Measurements from ENCODE around the gene CTXND1. TPM values are rescaled to one million over a fixed set of nuclear protein-coding genes. Genes with fewer than 3 reads are reported as not detected.
A peak's percentile ranks its signal among the peaks of the same experiment; 100 is the strongest.

CTXND1 gene
- polyA plus RNA-seq, 3 donors = not detected

DNA sequence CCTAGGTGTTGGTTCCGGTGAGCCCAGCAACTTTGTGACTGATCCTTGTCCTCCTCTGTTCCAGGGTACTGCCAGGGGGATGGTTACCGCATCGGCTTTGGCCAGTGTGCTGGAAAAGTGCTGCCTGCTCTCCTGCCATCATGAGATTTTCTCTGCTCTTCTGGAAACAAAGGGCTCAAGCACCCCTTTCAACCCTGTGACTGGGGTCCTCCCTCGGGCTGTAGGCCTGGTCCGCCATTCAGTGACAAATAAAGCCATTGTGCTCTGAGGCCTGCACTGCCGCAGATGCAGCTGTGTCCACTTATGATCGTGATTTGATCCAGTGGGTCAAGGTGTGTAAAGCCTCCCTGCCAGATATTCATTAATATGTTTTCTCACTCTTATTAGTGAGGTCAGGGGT is 65.9 kb downstream of the CTXND1 start:
- intact Hi-C loops (cut with micrococcal nuclease) = no loop called here
- no peak overlapping the region for H3K4me3 ChIP-seq (replicated peaks in 1 of 3; ENCODE audit: low read depth in 2 of 3, low read length in 3 of 3)
- H4K20me1 ChIP-seq (ENCODE audit: insufficient read depth, low read length) = no peaks in the 10 kb centered on the region
- peak overlapping the region in 1 of 7 donors; percentile 15 for H3K27ac Mint-ChIP-seq
- H3K27ac ChIP-seq (ENCODE audit: low read depth in 1 of 2, low read length in 2 of 2) = no peak overlapping the region
- H2AFZ ChIP-seq (ENCODE audit: insufficient read depth, low read depth, low read length, poor library complexity, severe bottlenecking) = no peak overlapping the region
- H3K4me2 ChIP-seq (replicated peaks; ENCODE audit: extremely low read depth, low read length, poor library complexity, severe bottlenecking) = no peak overlapping the region
- H3K36me3 Mint-ChIP-seq = peaks cover 71 to 77% of the 10 kb centered on the region in 2 donors
- H3K4me3 Mint-ChIP-seq = no peak overlapping the region
- peaks cover 60 to 75% of the 10 kb centered on the region in 2 donors for H3K36me3 ChIP-seq (replicated peaks in 1 of 2; ENCODE audit: control insufficient read depth in 1 of 2, insufficient read depth in 2 of 2, low read length in 2 of 2)
- H3K4me1 ChIP-seq (ENCODE audit: control insufficient read depth in 1 of 2, insufficient read depth in 2 of 2, low read length in 2 of 2) = no peaks in the 10 kb centered on the region
- H3K9me3 Mint-ChIP-seq = peaks cover 0 to 2% (median 0%) of the 10 kb centered on the region in 7 donors
- 96% methylated on average over 4 of the region's 7 CpGs for WGBS (ENCODE audit: insufficient coverage)
- no peaks in the 10 kb centered on the region for H3K27me3 ChIP-seq (ENCODE audit: control insufficient read depth in 2 of 2, insufficient read depth in 2 of 2, low read length in 2 of 2)
- H3K27me3 Mint-ChIP-seq (ENCODE audit: low read depth in 3 of 3) = no peaks in the 10 kb centered on the region
- no peak for DNase-seq
- H3K9me3 ChIP-seq (replicated peaks in 1 of 2; ENCODE audit: control insufficient read depth in 1 of 2, insufficient read depth in 1 of 2, low read length in 2 of 2) = no peaks in the 10 kb centered on the region
- no peaks in the 10 kb centered on the region for H3K79me2 ChIP-seq (ENCODE audit: insufficient read depth, low read length)
- TF ChIP-seq, protein P1, sequence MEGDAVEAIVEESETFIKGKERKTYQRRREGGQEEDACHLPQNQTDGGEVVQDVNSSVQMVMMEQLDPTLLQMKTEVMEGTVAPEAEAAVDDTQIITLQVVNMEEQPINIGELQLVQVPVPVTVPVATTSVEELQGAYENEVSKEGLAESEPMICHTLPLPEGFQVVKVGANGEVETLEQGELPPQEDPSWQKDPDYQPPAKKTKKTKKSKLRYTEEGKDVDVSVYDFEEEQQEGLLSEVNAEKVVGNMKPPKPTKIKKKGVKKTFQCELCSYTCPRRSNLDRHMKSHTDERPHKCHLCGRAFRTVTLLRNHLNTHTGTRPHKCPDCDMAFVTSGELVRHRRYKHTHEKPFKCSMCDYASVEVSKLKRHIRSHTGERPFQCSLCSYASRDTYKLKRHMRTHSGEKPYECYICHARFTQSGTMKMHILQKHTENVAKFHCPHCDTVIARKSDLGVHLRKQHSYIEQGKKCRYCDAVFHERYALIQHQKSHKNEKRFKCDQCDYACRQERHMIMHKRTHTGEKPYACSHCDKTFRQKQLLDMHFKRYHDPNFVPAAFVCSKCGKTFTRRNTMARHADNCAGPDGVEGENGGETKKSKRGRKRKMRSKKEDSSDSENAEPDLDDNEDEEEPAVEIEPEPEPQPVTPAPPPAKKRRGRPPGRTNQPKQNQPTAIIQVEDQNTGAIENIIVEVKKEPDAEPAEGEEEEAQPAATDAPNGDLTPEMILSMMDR (IDR thresholded peaks at IDR 0.05) = no peak
- no peaks in the 10 kb centered on the region for H3K4me1 Mint-ChIP-seq
- no peak overlapping the region for H3K9ac ChIP-seq (ENCODE audit: insufficient read depth, low read length, poor library complexity, severe bottlenecking)

DNA sequence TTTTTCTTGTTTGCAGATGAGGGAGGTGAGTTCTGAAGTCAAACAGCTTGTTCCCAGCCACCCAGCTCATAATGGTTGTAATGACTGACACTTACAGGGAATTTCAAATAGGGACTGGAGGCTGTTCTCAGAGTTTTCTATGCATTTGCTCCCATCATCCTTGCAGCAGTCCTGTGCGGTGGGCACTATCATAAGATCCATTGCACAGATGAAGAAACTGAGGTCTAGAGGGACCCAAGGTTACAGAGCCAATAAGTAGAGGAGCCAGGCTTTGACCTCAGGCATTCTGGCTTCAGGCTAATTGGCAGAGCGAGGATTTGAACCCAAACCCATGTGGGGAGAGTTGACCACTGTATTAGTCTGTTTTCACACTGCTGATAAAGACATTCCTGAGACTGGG is 66.9 kb downstream of the CTXND1 start:
- H3K4me1 ChIP-seq (ENCODE audit: control insufficient read depth in 1 of 2, insufficient read depth in 2 of 2, low read length in 2 of 2) = no peaks in the 10 kb centered on the region
- H3K27ac ChIP-seq (ENCODE audit: low read depth in 1 of 2, low read length in 2 of 2) = no peak overlapping the region
- H3K9ac ChIP-seq (ENCODE audit: insufficient read depth, low read length, poor library complexity, severe bottlenecking) = no peak overlapping the region
- H3K4me3 ChIP-seq (replicated peaks in 1 of 3; ENCODE audit: low read depth in 2 of 3, low read length in 3 of 3) = no peak overlapping the region
- WGBS (ENCODE audit: insufficient coverage) = 100% methylated on average over 2 of the region's 2 CpGs
- Mint-ChIP-seq H3K27me3 (ENCODE audit: low read depth in 3 of 3) (no peaks in the 10 kb centered on the region), H3K4me3 (no peak overlapping the region), H3K36me3 (peaks cover 77 to 86% of the 10 kb centered on the region in 2 donors), H3K27ac (no peak overlapping the region), H3K9me3 (peaks cover 0 to 2% (median 0%) of the 10 kb centered on the region in 7 donors), H3K4me1 (no peaks in the 10 kb centered on the region)
- no peak overlapping the region for H3K4me2 ChIP-seq (replicated peaks; ENCODE audit: extremely low read depth, low read length, poor library complexity, severe bottlenecking)
- H3K9me3 ChIP-seq (replicated peaks in 1 of 2; ENCODE audit: control insufficient read depth in 1 of 2, insufficient read depth in 1 of 2, low read length in 2 of 2) = no peaks in the 10 kb centered on the region
- TF ChIP-seq, protein P1 (IDR thresholded peaks at IDR 0.05) = no peak
- H3K79me2 ChIP-seq (ENCODE audit: insufficient read depth, low read length) = no peaks in the 10 kb centered on the region
- DNase-seq = no peak
- no peaks in the 10 kb centered on the region for H4K20me1 ChIP-seq (ENCODE audit: insufficient read depth, low read length)
- H3K36me3 ChIP-seq (replicated peaks in 1 of 2; ENCODE audit: control insufficient read depth in 1 of 2, insufficient read depth in 2 of 2, low read length in 2 of 2) = peaks cover 69 to 84% of the 10 kb centered on the region in 2 donors
- H2AFZ ChIP-seq (ENCODE audit: insufficient read depth, low read depth, low read length, poor library complexity, severe bottlenecking) = no peak overlapping the region
- intact Hi-C loops (cut with micrococcal nuclease) = no loop called here
- H3K27me3 ChIP-seq (ENCODE audit: control insufficient read depth in 2 of 2, insufficient read depth in 2 of 2, low read length in 2 of 2) = no peaks in the 10 kb centered on the region
